OCI-M2 (cell line): ENCODE data around the gene RND2.
A peak's percentile ranks its signal among the peaks of the same experiment; 100 is the strongest.
"Not testable (repeated sequence)": the region's sequence is repeated elsewhere in the genome, so short reads cannot be mapped to it uniquely, and the experiment has no call there.

ENCODE experiments used
- DNase-seq: peaks from one replicate; lab custom pipeline; 2025; ENCODE audit not compliant: unreplicated experiment; lab: John Stamatoyannopoulos, UW

The RND2 gene

DNA sequence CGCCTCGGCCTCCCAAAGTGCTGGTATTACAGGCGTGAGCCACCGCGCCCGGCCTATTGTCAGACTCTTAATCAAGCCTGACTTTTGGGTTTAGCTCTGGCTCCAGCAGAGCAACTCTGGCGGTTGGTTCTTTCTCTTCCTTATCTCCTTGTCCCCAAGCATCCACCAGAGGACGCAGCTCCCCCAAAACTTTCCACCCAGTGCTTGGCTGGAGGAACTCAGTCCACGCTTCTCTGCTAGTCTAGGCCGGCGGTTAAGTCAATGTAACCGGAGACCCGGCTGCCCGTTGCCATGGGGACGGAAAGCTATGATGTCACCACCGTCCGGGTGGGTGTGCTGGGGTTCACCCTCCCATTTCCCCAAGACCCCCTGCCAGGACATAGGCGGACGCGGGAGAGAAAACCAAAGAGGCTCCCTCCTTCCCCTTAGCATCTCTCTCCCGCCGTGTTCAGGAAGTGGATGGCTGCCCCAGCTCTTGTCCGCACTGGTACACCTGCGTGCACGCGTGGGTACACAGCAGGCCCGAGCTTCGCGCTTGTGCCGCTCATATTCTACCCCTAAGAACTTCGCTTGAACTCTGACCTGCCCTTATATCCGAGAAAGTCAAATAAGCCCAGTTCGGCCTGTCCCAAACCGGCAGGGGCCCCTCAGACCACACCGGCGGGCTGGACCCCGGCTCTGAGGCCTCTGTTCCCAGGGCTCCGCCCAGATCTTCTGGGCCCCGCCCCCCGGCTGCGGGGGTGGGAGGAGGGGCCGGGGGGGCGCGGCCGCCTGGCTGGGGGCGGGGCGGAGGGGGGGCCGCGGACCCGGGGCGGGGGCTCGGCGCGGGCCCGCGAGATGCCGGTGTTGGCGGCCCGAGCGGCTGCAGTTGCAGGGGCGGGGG is at the start of gene RND2:
Gene RND2 (plus strand): TSS at position 825 of the 883 bp plus-strand sequence. CDS start 117 bp downstream, outside the sequence.
- peak; percentile 79 for DNase-seq

DNA sequence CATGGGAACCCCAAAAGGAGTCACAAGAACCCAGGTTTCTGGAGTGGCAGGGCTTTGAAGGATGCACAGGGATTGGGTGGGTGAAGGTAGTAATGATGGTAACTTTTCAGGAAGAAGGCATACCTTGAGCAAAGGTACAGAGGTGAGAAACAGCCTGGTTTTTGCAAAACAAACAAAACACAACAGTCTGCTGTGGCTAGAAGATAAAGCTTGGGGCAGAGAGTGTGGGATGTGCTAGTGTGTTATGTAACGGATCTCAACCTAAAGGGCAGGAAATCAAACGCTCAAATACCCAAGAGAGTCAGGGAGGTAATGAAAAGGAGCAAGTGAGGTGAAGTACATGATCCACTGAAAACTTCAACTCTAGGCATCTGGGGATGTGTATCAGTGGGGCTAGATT is 49.8 kb upstream of the RND2 start:
- no peak for DNase-seq

DNA sequence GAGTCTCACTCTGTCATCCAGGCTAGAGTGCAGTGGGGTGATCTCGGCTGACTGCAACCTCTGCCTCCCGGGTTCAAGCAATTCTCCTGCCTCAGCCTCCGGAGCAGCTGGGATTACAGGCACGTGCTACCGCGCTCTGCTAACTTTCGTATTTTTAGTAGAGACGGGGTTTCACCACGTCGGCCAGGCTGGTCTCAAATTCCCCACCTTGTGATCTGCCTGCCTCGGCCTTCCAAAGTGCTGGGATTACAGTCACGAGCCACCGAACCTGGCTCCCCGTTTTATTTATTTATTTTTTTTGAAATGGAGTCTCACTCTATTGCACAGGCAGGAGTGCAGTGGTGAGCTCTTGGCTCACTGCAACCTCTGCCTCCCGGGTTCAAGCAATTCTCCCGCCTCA is 49.3 kb upstream of the RND2 start:
- DNase-seq = not testable (repeated sequence)

- DNase-seq = no peak
Observed at GRCh38 chr17:42979511-42980273, 45.3 kb upstream of the RND2 start, which contains the start of gene PTGES3L. Gene PTGES3L, minus strand, starts transcription at chr17:42980080. Its CDS starts 27 bp downstream, at chr17:42980053.

- DNase-seq = no peak
Observed at GRCh38 chr17:42980274-42980765, 44.7 kb upstream of the RND2 start, which contains the start of gene RUNDC1. Gene RUNDC1, plus strand, starts transcription at chr17:42980565. Its CDS starts 12 bp downstream, at chr17:42980577.

DNA sequence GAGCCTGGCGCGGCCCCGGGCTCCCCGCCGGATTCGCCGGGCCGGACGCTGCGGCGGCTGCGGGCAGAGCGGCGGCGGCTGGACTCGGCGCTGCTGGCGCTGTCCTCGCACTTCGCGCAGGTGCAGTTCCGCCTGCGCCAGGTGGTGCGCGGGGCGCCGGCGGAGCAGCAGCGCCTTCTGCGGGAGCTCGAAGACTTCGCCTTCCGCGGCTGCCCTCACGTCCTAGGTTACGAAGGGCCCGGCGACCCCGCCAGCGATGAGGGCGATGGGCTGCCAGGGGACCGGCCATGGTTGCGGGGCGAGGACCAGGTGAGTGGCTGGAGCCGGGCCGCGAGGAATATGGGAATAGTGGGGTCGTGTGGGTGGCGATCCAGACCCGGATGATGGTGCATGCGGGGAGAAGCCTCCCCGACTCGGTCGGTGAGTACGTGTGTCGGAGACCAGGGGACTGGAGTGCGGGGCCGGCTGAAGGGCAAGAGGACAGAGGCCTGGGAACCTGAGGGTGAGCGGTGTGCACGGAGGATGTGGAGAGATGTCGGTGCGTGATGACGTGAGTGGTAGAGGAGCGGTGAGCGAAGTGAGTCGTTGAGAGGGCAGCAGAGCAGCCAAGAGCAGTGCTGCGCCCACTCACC is 44.1 kb upstream of the RND2 start:
- no peak for DNase-seq

GRCh38 chr17:42982266-42982665 is 42.8 kb upstream of the RND2 start:
- DNase-seq = no peak

GRCh38 chr17:42985225-42985624 is 39.8 kb upstream of the RND2 start:
- DNase-seq = no peak

GRCh38 chr17:42989141-42989540 is 35.9 kb upstream of the RND2 start:
- DNase-seq = no peak

- no peak for DNase-seq
Observed at GRCh38 chr17:42989726-42990652, 35.0 kb upstream of the RND2 start.

- DNase-seq = no peak
Observed at GRCh38 chr17:42991471-42991870, 33.6 kb upstream of the RND2 start.

DNA sequence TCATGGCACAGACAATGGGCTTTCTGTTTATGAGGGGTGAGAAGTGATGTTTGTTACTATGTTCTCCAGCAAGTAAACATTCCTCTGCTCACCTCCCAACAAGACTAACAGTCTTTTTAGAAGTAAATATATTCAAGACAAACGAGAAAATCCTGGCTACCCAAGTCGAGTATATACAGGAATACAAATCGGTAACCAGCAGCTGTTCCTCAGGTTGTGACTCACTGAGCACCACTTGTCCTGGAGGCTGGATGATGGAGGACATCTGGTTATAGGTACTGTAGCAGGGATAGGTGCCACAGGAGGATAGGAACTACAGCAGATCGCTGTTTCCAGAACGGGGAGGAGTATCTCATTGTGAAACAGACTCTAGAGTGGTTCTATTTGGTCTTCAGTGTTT is 32.2 kb upstream of the RND2 start:
- no peak for DNase-seq

DNA sequence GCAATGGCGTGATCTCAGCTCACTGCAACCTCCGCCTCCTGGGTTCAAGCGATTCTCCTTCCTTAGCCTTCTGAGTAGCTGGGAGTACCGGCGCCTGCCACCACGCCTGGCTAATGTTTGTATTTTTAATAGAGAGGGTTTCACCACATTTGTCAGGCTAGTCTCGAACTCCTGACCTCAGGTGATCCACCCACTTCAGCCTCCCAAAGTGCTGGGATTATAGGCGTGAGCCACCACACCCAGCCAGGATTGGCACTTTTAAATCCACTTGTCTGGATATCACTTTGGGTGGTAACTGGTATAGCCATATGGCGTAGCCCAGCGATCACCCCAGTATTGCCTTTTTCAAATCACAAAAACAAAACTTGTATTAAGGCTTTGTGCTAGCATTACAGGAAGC is 31.1 kb upstream of the RND2 start:
- not testable (repeated sequence) for DNase-seq

- DNase-seq = no peak
Observed at GRCh38 chr17:42997390-42997983, 27.5 kb upstream of the RND2 start.

DNA sequence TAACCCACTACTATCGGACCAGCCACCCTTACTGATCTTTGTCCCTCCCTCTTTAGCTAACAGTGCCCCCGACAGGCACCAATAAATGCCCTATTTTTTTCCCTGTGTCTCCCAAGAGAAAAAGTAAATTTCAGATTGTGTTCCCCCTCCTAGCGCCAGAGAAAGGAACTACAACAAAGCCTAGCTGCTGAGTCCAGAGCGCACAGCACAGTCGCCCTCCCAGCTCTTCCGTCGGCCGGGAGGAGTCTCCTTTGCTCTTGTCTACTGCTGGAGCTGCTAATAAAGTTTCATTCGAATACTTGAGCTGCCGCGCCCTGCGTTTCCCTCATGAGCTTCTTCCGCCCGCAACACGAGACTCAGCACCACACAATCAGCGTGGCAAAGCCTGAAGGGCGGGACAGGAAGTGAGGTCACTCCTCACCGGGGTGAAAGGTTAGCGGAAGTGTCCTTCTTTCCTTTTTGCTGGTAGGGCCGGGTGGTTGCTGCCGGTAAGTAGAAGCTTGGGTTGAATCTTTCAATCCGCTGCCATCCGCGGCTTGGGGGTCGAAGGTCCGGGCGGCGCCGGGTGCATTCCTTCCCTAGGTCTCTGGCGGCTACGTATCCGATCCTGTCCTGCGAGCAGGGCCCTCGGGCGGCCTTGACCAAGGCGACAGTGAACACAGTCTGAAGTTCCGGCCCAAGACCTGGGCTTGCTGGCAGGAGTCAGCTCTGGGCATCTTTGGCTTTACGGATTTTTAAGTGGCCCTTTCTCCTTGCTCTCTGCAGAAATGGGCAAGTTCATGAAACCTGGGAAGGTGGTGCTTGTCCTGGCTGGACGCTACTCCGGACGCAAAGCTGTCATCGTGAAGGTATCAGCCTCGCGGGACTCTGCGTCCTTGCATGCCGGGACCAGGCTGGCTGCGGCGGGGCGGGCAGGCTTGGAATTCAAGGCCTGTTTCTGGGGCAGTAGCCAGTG is 26.8 kb upstream of the RND2 start, which contains the start of gene RPL27:
Gene RPL27 (plus strand): TSS at position 436 of the 955 bp plus-strand sequence. CDS start 332 bp downstream, at position 768.
- peak; percentile 95 for DNase-seq

DNA sequence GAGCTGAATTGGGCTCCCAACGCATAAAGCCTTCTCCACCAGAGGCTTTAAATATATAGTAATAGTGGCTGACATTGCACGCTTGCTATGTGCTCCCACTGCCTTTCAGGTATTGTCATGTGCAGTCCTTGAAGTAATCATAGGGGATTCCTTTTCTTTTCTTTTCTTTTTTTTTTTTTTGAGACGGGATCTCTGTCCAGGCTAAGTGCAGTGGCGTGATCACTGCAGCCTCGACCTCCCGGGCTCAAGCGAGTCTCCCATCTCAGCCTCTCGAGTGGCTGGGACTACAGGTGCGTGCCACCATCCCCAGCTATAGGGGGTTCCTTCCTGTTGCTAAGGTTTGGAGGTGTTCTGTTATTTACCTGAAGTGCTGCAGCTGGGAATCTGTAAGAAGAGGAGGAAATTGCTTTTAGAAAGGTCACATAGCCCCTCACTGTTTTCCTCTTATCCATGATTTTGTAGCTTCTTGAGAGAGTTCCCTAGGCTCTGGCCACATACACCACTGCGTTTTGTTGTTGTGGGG is 26.0 kb upstream of the RND2 start:
- no peak for DNase-seq

DNA sequence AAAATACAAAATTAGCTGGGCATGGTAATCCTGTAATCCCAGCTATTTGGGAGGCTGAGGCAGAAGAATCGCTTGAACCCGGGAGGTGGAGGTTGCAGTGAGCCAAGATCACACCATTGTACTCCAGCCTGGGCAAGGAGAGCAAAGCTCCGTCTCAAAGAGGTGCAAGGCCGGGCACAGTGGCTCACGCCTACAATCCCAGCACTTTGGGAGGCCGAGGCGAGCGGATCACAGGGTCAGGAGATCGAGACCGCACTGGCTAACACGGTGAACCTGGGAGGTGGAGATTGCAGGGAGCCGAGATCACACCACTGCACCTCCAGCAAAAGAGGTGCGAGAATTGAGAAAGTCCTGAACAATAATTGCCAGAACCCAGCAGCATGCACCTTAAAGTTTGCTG is 24.1 kb upstream of the RND2 start:
- DNase-seq = not testable (repeated sequence)

DNA sequence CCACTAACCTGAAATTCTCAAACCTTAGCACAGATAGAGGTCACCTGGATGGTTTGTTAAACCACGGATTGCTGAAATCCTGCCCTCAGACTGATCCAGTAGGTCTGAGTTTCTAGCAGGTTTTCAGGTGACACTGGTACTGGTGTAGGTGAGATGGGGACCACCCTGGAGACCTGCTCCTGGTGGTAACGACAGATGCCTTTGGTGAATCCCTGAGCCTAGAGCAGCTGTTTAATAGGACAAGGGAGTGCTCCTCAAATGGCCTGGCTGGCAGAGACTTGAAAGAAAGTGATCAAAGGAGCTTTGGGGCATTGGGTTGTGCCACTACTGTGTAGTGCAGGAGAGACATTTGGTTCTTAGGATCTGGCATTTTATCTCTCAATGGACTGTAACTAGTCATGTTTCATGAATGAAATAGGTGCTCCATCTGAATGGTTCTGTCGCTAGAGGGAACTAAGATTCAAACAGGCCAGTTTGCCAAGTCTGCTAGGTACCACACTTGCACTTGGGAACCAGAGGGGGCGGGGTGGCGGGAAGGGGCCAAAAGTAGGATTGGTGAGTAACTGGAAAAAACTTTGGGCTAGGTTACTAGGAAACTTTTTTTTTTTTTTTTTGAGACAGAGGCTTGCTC is 21.4 kb upstream of the RND2 start:
- DNase-seq = no peak
